Renal pelvis (tissue), 12 donors: ENCODE results near the gene PPP1R13B. TPM values are rescaled to one million over a fixed set of nuclear protein-coding genes. Genes with fewer than 3 reads are reported as not detected.
A peak's percentile ranks its signal among the peaks of the same experiment; 100 is the strongest.
"Not testable (repeated sequence)": the region's sequence is repeated elsewhere in the genome, so short reads cannot be mapped to it uniquely, and the experiment has no call there.

Experiments used
- DNase-seq: peaks from one replicate; pipeline ENCODE4 v3.0.0-alpha.2; 2013
- long read RNA-seq, 16 experiments: transcript quantifications; one replicate each; lab custom pipeline, GENCODE V29; 2026
- polyA plus RNA-seq, 3 donors: library from polyadenylated mRNA; unstranded; fragments of 120-200 nt; gene quantifications; one replicate each; pipeline ENCODE4 v1.2.1, GENCODE V29; 2013; ENCODE audit not compliant: insufficient read length in 3 of 3

PPP1R13B gene, protein sequence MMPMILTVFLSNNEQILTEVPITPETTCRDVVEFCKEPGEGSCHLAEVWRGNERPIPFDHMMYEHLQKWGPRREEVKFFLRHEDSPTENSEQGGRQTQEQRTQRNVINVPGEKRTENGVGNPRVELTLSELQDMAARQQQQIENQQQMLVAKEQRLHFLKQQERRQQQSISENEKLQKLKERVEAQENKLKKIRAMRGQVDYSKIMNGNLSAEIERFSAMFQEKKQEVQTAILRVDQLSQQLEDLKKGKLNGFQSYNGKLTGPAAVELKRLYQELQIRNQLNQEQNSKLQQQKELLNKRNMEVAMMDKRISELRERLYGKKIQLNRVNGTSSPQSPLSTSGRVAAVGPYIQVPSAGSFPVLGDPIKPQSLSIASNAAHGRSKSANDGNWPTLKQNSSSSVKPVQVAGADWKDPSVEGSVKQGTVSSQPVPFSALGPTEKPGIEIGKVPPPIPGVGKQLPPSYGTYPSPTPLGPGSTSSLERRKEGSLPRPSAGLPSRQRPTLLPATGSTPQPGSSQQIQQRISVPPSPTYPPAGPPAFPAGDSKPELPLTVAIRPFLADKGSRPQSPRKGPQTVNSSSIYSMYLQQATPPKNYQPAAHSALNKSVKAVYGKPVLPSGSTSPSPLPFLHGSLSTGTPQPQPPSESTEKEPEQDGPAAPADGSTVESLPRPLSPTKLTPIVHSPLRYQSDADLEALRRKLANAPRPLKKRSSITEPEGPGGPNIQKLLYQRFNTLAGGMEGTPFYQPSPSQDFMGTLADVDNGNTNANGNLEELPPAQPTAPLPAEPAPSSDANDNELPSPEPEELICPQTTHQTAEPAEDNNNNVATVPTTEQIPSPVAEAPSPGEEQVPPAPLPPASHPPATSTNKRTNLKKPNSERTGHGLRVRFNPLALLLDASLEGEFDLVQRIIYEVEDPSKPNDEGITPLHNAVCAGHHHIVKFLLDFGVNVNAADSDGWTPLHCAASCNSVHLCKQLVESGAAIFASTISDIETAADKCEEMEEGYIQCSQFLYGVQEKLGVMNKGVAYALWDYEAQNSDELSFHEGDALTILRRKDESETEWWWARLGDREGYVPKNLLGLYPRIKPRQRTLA
- 10 to 100 TPM; 29.6 to 43.6 (median 41.0) TPM for polyA plus RNA-seq
- long read RNA-seq, donor 1, partial matches to known transcripts = 0 of 5 reads
- long read RNA-seq, donor 1, other reads (novel, unspliced or antisense) = 0 of 5 reads
- long read RNA-seq, donor 2, transcript PPP1R13B-210 (2 exons, 3,137 nt) = major isoform, 11 of 149 reads
- long read RNA-seq, donor 2, partial matches to known transcripts = 90 of 149 reads
- long read RNA-seq, donor 2, other reads (novel, unspliced or antisense) = 47 of 149 reads
- long read RNA-seq, donor 3, full-length matches to known transcripts = 5 of 5 reads
- long read RNA-seq, donor 3, partial matches to known transcripts = 0 of 5 reads
- long read RNA-seq, donor 3, other reads (novel, unspliced or antisense) = 0 of 5 reads
- long read RNA-seq, donor 4, transcript PPP1R13B-210 (2 exons, 3,137 nt) = major isoform, 9 of 16 reads
- long read RNA-seq, donor 4, partial matches to known transcripts = 5 of 16 reads
- long read RNA-seq, donor 4, other reads (novel, unspliced or antisense) = 0 of 16 reads
- long read RNA-seq, donor 5, partial matches to known transcripts = 18 of 44 reads
- long read RNA-seq, donor 5, other reads (novel, unspliced or antisense) = 24 of 44 reads
- long read RNA-seq, donor 6, full-length matches to known transcripts = 15 of 34 reads
- long read RNA-seq, donor 6, partial matches to known transcripts = 19 of 34 reads
- long read RNA-seq, donor 6, other reads (novel, unspliced or antisense) = 0 of 34 reads
- long read RNA-seq, donor 7, partial matches to known transcripts = 0 of 7 reads
- long read RNA-seq, donor 7, other reads (novel, unspliced or antisense) = 0 of 7 reads
- long read RNA-seq, donor 8, partial matches to known transcripts = 5 of 6 reads
- long read RNA-seq, donor 8, other reads (novel, unspliced or antisense) = 0 of 6 reads
- long read RNA-seq, donor 9, partial matches to known transcripts = 0 of 4 reads
- long read RNA-seq, donor 9, other reads (novel, unspliced or antisense) = 0 of 4 reads
- long read RNA-seq, donor 10, transcript PPP1R13B-210 (2 exons, 3,137 nt) = major isoform, 10 of 12 reads
- long read RNA-seq, donor 10, partial matches to known transcripts = 0 of 12 reads
- long read RNA-seq, donor 10, other reads (novel, unspliced or antisense) = 0 of 12 reads
- long read RNA-seq, donor 11, partial matches to known transcripts = 7 of 16 reads
- long read RNA-seq, donor 11, other reads (novel, unspliced or antisense) = 0 of 16 reads
- long read RNA-seq, donor 12, transcript PPP1R13B-210 (2 exons, 3,137 nt) = major isoform, 16 of 22 reads
- long read RNA-seq, donor 12, partial matches to known transcripts = 5 of 22 reads
- long read RNA-seq, donor 12, other reads (novel, unspliced or antisense) = 0 of 22 reads
- long read RNA-seq, donor 13, transcript PPP1R13B-210 (2 exons, 3,137 nt) = major isoform, 5 of 7 reads
- long read RNA-seq, donor 13, partial matches to known transcripts = 0 of 7 reads
- long read RNA-seq, donor 13, other reads (novel, unspliced or antisense) = 0 of 7 reads
- long read RNA-seq, donor 14 = 0 reads
- long read RNA-seq, donor 15 = 0 reads
- long read RNA-seq, donor 16, full-length matches to known transcripts = 9 of 9 reads
- long read RNA-seq, donor 16, partial matches to known transcripts = 0 of 9 reads
- long read RNA-seq, donor 16, other reads (novel, unspliced or antisense) = 0 of 9 reads

DNA sequence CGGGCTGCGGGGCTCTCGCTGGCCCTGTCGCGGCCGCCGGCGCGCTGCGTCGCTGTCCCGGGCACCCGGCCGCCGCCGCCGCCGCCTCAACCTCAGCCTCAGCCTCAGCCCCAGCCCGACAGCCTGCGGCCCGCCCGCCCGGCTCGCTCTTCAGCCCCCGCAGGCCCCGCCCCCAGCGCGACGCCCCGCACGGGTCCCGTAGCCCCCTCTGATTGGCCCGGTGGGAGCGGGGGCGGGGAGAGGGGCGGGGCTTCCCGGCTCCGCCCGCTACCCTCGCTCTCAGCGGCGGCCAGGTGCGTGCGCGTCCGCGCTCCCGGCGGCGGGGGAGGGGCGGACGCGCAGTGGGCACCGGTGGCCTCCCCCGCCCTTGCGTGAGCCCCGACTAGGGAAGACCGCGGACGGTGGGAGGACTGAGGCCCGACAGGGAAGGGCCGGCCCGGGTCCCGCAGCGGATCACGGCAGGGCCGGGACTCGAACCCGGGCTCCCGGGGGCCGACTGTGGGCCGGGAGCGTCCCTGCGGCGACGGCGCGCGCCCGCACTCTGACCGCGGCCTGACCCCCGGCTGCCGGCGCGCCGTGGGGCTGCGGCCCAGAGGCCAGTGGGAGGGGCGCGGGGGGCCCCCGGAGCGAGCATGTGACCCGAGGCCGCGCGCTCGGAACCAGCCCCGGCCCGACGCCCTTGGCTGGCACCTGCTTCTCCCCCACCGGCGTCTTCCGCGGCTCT is at the start of gene PPP1R13B:
TSS of gene PPP1R13B (minus strand) at position 125 of the 724 bp plus-strand sequence. CDS start 268 bp downstream, outside the sequence.
- peak; percentile 92 for DNase-seq

DNA sequence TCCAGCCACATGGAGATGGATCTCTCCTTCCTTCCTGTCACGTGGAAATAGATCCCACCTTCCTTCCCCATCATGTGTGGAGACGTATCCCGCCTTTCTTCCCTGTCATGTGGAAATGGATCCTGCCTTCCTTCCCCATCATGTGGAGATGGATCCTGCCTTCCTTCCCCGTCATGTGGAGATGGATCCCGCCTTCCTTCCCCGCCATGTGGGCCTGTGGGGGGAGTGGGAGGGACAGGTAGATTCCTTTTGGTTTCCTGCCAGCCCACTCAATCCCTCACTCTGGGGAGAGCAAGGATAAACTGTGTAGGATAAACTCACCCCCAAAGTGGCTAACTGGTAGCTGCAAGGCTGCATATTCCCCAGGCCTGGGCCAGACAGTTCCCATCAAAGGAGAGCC is 49.2 kb upstream of the PPP1R13B start:
- no peak for DNase-seq

DNA sequence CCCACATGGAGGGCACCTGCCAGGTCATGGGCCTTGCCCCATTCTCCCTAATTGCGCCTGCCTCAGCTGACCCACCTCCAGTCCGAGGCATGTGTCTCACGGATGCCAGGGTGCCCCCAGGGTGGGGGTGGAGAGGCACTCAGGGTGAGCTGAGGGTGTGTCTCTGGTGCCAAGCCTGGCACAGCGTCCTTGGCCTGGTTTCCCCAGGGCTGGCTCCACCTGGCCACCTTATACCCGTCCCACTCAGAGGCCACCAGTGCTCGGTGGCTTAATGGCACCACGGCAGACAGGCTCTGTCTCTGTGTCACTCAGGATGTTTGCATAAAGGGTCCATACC is 47.3 kb upstream of the PPP1R13B start:
- DNase-seq = no peak

DNA sequence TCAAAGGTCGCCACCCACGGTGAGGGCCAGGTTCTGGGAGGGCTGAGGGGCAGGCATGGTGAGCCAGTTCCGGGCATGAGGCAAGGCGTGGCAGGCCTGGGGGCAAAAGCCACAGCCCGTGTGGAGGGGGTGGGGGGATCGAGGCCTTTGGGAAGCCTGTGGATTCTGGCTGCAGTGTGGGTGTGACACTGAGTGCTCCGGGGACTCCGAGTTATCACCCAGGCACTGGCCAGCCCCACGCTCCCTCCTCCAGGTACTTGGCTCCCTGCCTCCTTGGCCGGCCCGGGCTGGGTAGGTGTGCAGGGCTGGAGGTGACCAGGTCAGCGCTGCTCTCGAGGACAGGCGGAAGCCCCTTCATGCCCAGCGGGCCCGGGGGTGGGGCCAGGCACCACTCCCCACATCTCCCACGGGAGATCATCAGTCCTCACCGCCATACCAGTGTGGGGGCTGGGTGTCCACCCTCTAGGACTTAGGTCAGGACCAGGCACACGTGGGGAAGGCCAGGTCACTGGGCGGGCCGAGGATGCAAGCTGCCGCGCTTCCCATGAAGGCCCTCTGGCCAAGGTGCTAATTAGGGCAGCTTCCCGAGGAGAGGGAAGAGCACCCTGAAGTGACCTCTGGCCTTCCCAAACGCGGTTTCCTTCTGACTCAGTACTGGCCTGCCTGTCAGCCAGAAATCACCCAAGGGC is 46.8 kb upstream of the PPP1R13B start:
- no peak for DNase-seq

DNA sequence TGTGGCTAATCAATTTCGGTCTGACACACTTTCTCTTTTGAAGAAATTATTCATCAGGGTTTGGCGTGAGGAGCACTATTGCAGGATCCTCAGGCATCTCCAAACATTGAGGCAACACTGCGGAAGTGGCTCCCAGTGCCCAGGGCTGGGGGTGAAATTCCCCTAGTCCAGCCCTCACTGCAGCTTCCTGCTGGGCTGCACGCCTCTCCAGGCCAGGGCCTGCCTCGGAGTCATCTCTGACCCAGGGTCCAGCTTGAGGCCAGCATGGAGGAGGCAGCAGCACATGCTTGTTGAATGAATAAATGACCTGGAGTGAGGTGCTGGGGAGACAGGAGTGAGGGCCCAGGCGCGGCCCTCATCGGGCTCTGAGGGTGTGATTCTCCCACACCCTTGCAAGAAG is 44.9 kb upstream of the PPP1R13B start:
- DNase-seq = no peak

DNA sequence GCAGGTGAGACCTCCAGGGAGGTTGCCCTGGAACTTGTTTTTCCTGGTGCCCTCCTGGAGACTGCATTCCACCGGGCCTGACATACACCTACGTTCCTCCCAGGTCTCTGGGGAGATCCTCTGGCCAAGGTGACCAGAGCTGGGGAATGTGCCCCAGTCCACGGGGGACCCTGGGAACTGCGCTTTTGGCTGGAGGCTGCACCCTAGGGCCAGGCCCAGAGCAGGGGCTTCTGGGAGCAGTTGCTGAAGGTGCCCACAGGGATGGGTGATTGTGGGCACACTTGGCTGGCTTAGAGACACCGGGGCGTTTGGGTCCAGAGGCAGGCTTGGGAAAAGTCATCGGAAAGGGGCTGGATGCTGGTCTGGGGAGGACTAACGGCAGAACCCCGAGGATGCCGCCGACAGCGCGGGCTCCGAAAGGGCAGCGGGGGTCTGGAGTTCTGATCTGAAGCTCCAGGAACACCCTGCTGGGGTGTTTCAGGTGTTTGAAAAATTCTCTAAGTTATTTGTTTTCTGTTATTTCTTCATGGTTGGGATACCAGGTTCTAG is 44.4 kb upstream of the PPP1R13B start:
- no peak for DNase-seq

DNA sequence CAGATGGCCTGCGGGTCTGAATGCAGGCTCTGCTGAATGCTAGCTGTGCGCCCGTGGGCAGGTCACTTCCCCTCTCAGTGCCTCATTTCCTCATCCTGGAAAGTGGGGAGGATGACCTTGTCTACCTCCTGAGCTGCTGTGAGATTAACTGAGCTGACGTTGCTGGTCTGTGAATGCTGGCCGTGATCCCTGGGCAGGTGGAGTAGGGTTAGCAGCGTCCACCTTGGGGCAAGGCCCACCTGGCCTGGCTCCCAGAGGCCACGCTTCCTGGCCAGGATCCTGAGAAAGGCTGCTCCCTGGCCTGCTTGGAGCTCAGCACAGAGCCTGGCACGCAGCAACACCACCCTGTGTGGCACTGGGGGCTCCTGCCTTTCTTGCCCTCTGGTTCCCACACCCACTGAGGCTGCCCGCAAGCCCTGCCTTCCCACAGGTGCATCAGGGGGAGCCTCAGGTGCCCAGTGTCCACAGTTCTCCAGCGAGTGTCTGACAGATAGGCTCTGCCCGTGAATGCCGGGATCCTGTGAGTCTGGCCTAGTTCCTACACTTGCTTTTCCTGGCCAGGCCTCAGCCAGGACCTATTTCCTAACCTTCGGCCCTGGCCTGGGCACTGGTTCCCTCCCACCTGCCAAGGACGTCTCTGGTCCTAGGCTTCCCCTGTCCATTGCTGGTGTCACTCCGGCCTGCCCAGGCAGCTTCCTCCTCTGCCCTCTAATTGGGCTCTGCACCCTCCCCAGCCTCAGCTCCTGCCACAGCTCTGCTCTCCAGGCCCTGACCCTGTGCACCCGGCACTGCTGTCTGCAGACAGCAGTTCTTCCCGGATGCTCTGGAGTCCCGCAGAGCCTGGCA is 43.7 kb upstream of the PPP1R13B start:
- no peak for DNase-seq

DNA sequence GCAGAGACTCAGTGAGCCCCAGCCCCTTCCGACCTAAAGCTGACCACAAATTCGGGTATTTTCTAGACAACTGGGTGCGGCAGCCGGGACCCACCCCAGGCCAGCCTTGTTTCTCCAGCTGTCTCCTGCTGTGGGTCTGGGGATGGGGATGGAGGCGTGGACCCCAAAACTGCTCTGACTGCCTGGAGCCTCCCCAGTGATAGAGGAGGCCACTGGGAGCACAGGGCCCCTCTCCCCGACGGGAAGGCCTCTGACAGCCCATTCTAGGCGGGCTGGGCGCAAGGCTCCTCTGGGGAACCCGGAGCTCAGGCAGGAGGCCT is 42.6 kb upstream of the PPP1R13B start:
- no peak for DNase-seq

DNA sequence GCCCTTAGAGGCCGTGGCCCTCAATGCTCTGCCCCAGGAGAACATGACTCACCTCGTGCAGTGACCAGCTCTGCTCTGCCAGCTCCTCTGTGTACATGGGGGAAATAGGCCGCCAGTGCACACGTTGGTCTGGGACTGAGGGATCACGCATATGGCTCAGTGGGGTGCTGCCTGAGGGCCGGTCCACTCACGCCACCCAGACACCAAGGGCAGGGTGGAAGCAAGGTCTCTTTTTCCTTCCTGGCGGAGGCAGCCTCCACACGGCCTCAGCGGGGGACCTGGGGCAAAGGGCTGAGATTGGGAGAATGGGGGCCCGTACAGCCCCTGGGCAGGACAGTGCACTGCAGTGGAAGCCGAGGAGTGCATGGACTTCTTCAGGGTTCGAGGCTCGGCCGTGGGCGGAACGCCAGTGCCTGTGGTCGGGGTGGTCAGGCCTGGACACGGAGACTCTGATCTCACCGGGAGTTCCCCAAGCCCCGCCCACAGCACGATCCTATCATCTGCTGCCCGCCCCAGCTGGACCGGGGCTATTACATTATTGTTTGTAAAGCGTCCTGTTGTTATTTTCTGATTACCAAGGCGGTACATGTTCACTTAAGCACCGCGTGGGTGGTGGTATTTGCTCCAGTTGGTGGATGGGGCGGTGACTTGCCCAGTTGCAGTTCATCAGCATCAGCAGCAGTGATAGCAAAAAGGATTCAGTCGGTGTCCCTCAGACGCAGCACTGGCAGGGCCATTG is 42.1 kb upstream of the PPP1R13B start:
- no peak for DNase-seq

DNA sequence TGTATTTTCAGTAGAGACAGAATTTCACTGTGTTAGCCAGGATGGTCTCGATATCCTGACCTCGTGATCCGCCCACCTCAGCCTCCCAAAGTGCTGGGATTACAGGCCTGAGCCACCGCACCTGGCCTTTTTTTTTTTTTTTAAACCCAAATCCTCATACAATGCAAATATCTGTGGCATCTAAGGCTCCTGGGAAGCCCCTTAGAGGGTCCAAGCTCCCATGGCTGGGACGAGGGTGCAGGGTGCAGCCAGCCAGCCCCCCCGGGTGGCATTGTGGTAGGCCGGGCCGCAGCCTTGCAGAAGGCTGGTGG is 41.6 kb upstream of the PPP1R13B start:
- not testable (repeated sequence) for DNase-seq

DNA sequence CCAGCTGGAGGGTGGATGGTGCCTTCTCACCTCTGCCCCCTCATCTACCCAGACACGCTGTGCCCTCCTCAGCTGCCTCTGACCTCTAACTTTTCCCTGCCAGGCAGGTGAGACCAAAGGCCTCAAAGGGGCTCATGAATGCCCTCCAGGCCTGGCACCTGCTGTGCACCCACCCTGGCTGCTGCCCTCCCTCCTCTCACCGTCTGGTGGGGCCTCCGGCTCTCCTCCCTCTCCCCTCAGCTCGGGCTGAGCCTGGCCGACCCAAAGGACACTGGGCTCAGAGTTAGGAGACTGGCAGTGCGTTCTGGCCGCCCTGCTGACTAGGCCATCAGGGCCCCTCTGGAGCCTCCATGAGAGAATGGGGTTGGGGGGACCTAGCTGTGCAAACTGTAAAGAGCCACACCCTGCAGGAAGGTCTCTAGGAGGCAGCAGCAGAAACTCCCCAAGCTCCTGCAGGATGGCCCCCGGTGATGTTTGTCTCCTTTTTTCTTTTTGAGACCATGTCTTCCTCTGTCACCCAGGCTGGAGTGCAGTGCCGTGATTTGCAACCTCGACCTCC is 40.3 kb upstream of the PPP1R13B start:
- no peak for DNase-seq

DNA sequence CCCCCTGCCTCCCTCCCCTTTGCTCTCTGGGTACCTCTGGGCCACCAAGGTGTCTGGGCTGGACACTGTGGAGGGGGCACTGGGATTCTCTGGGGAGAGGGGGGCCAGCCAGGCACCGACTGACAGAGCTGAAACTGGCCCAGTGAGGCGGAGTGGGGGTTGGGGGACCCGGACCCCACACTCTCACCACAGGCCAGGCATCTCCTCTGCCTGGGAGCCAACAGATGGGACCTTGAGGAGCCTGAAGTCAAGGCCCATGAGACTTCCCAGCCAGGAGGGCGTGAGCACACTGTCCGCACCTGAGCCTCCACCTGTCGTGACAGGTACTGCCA is 39.8 kb upstream of the PPP1R13B start:
- no peak for DNase-seq

DNA sequence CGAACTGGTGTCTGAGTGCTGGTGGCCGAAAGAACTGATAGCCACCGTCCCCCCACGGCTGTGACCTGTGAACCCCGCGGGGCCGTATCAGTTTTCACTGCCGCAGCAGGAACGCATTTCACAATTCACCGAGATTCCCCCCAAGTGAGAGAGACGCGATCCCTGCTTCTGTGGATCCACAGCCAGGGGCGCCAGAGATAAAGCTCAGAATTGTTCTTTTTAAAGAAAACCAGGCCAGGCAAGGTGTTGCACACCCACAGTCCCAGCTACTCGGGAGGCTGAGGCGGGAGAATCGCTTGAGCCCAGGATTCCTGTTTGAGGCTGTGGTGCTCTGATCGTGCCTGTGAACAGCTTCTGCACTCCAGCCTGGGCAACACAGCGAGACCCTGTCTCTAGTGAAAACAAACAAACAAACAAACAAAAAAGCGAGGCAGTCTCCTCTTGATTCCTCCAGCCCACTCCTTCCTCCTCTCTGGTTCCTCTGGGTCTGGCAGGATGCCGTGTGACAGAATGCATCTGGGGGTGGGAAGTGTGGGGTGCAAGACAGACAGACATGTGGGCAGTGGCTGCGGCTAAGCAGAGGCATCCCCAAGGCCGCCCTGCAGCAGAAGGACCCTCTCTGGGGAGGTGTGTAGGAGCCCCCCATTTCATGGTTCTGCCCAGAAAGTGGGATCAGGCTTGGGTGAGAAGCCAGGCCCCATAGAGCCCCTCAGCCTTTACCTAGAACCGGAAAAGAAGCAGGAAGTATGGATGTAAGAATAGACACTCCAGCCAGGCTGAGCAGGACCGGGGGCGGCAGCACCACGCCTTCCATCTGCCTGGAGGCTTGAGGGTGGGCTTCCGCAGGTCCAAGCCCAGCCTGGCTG is 39.2 kb upstream of the PPP1R13B start:
- no peak for DNase-seq

DNA sequence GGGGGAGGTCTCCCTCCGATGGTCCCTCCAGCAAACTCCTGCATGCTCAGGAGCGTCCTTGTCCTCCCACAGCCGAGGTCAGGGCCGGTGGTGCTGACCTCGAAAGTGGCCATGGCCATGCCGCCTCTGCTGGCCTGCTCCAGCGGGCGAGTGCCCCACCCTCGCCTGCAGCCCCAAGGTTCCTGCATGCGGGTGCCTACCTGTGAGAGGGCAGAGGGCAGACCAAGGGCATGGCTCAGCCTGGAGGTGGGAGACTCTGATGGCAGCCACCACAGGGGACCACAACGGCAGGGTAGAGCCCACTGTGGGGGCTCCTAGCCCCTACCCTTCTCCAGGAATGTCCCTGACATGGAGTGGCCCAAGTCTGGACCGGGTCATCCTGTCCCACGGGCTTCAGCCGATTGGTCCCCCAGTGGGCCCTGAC is 38.1 kb upstream of the PPP1R13B start:
- DNase-seq = no peak

DNA sequence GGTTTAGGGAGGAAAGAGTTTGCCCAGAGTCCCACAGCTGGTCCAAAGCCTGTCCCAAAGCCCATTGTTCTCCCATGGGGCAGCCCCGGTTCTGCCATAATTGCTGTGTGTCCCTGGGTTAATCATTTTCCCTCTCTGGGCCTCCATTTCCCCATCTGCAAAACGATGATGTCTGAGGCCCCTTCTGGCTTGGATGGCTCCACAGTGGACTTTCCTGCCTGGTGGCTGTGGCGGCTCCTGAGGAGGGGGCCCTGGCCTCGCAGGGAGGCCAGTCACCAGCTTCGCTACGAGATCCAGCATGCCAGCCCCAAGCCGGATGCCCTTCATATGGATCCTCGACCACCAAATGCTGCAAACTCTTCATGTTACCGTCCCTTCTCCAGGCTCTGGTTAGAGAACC is 37.5 kb upstream of the PPP1R13B start:
- no peak for DNase-seq
